Sigmoid colon (tissue), 4 donors: Measurements from ENCODE around the gene PPP4R3A.

Experiments
- EP300 ChIP-seq, 4 donors: sonication (generic); formaldehyde crosslinking; IDR thresholded peaks; one replicate each; pipeline ENCODE4 v1.6.1; 2017; ENCODE audit warnings: antibody characterized with exemption in 4 of 4
- POLR2A ChIP-seq, 2 donors: fragments of 450-650 bp; IDR thresholded peaks; one replicate each; pipeline ENCODE4 v1.6.1; 2016; ENCODE audit warnings: antibody characterized with exemption in 2 of 2, mild to moderate bottlenecking in 2 of 2, moderate library complexity in 2 of 2
- TF ChIP-seq, protein P1 (sequence below), 4 experiments: fragments of 450-650 bp in 3 of 4; fragments of 200-600 bp in 1 of 4; IDR thresholded peaks; one replicate each; pipeline ENCODE4 v1.5.1; 2016 to 2019; ENCODE audit warnings: antibody characterized with exemption in 4 of 4, mild to moderate bottlenecking in 3 of 4, moderate library complexity in 2 of 4

DNA sequence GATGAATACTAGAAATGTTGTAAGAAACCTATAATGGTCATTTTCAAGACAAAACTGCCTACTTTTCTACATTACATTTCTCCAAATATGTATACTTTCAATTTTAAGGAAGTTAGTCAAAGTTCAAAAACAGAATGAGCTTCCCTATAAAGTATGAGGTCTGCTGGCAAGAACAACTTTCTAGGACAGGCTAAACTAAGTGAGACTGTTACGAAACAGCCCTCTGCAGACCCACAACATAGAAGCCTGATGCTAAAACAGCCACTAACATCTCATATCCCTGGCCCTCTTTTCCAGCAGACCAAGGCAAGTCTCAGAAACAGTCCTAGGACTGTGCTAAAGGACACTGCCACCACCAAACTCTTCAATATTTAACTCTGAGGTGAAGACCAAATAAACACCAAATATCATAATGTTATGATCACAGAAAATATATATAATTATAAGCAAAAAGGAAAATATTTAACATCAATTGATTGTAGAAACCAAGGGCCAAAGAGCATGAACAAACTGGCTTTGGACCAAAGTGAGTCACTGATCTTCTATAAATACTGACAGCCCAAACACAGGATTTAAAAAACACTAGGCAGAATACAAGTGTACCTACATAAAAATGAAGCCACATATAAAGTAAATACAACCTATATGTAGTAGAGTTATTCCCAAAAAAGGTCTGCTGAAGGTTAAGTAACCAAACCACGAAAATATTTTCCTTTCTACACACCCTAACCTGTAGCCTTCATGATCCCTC is 27.7 kb downstream of the PPP4R3A start:
- TF ChIP-seq, protein P1, sequence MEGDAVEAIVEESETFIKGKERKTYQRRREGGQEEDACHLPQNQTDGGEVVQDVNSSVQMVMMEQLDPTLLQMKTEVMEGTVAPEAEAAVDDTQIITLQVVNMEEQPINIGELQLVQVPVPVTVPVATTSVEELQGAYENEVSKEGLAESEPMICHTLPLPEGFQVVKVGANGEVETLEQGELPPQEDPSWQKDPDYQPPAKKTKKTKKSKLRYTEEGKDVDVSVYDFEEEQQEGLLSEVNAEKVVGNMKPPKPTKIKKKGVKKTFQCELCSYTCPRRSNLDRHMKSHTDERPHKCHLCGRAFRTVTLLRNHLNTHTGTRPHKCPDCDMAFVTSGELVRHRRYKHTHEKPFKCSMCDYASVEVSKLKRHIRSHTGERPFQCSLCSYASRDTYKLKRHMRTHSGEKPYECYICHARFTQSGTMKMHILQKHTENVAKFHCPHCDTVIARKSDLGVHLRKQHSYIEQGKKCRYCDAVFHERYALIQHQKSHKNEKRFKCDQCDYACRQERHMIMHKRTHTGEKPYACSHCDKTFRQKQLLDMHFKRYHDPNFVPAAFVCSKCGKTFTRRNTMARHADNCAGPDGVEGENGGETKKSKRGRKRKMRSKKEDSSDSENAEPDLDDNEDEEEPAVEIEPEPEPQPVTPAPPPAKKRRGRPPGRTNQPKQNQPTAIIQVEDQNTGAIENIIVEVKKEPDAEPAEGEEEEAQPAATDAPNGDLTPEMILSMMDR (IDR thresholded peaks at IDR 0.05) = no peak
- TF ChIP-seq EP300 (IDR thresholded peaks at IDR 0.05) (no peak), POLR2A (IDR thresholded peaks at IDR 0.05) (no peak)
